Measurements from ENCODE around the gene FMN1.

Gene FMN1

GRCh38 chr15:32775103-32775502 is 419.4 kb downstream of the FMN1 start:
- no peak overlapping the region for H3K4me3 ChIP-seq
- in situ Hi-C loops (cut with MboI; ENCODE audit: low sequenced_read_pairs) = no loop called here
- H3K4me1 ChIP-seq = no peaks in the 10 kb centered on the region
- no peaks in the 10 kb centered on the region for H3K36me3 ChIP-seq (replicated peaks)
- DNase-seq (ENCODE audit: low spot score in 2 of 2) = no peak
- H3K27me3 ChIP-seq (ENCODE audit: low read depth) = no peaks in the 10 kb centered on the region
- no peaks in the 10 kb centered on the region for H3K9me3 ChIP-seq

GRCh38 chr15:32774022-32774421 is 420.5 kb downstream of the FMN1 start:
- DNase-seq (ENCODE audit: low spot score in 2 of 2) = no peak
- no peaks in the 10 kb centered on the region for H3K9me3 ChIP-seq
- H3K36me3 ChIP-seq (replicated peaks) = no peaks in the 10 kb centered on the region
- no peak overlapping the region for H3K4me3 ChIP-seq
- no peaks in the 10 kb centered on the region for H3K27me3 ChIP-seq (ENCODE audit: low read depth)
- in situ Hi-C loops (cut with MboI; ENCODE audit: low sequenced_read_pairs) = no loop called here
- no peaks in the 10 kb centered on the region for H3K4me1 ChIP-seq

GRCh38 chr15:32767236-32767635 is 427.3 kb downstream of the FMN1 start:
- no peak for DNase-seq (ENCODE audit: low spot score in 2 of 2)
- H3K27me3 ChIP-seq (ENCODE audit: low read depth) = no peaks in the 10 kb centered on the region
- no peaks in the 10 kb centered on the region for H3K4me1 ChIP-seq
- H3K9me3 ChIP-seq = no peaks in the 10 kb centered on the region
- H3K4me3 ChIP-seq = no peak overlapping the region
- no peaks in the 10 kb centered on the region for H3K36me3 ChIP-seq (replicated peaks)
- in situ Hi-C loops (cut with MboI; ENCODE audit: low sequenced_read_pairs) = no loop called here

DNA sequence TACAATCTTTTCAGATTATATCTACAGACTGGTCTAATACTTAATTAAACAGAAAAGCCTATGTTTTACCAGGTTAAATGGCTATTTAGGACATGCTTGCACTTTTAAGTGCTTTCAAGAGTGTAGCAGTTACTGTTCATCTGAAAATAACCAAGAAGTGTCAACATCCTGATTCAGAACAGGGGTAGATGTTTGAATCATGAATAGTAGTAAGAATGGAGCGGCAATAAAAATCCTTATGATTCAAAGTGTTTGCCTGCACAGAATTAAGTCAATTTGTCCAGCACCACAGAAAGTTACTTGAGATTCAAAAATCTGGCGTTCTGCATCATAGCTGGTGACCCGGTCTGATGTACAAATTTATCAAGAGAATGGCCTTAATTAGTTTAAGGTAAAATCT is 428.4 kb downstream of the FMN1 start:
- Histone ChIP-seq H3K9me3 (no peaks in the 10 kb centered on the region), H3K27me3 (ENCODE audit: low read depth) (no peaks in the 10 kb centered on the region), H3K36me3 (replicated peaks) (no peaks in the 10 kb centered on the region), H3K4me3 (no peak overlapping the region), H3K4me1 (no peaks in the 10 kb centered on the region)
- in situ Hi-C loops (cut with MboI; ENCODE audit: low sequenced_read_pairs) = no loop called here
- DNase-seq (ENCODE audit: low spot score in 2 of 2) = no peak

- no peak for DNase-seq (ENCODE audit: low spot score in 2 of 2)
- H3K9me3 ChIP-seq = no peaks in the 10 kb centered on the region
- no peaks in the 10 kb centered on the region for H3K27me3 ChIP-seq (ENCODE audit: low read depth)
- no peaks in the 10 kb centered on the region for H3K4me1 ChIP-seq
- no peaks in the 10 kb centered on the region for H3K36me3 ChIP-seq (replicated peaks)
- no peak overlapping the region for H3K4me3 ChIP-seq
- in situ Hi-C loops (cut with MboI; ENCODE audit: low sequenced_read_pairs) = no loop called here
These were observed 429.3 kb downstream of the FMN1 start for GRCh38 chr15:32765236-32765635.

DNA sequence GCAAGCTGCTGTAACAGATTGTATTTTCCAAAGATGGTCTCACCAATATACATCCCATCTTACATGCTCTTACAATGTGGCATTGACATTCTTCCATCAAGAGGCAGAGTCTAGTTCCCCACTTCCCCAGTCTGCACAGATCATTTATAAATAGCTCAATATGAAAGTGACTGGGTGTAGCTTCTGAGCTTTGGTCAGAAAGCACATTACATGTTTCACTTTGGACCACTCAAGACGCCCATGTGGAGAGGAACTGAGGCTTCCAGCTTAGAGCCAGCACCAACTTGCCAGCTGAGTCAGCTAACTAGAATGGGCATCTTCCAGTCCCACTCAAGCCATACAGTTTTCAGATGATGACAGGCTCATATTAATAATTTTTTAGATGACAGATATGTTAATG is 431.2 kb downstream of the FMN1 start:
- H3K9me3 ChIP-seq = no peaks in the 10 kb centered on the region
- no peak overlapping the region for H3K4me3 ChIP-seq
- in situ Hi-C loops (cut with MboI; ENCODE audit: low sequenced_read_pairs) = no loop called here
- no peaks in the 10 kb centered on the region for H3K36me3 ChIP-seq (replicated peaks)
- no peaks in the 10 kb centered on the region for H3K4me1 ChIP-seq
- H3K27me3 ChIP-seq (ENCODE audit: low read depth) = no peaks in the 10 kb centered on the region
- no peak for DNase-seq (ENCODE audit: low spot score in 2 of 2)

GRCh38 chr15:32757426-32757825 is 437.1 kb downstream of the FMN1 start:
- no peaks in the 10 kb centered on the region for H3K9me3 ChIP-seq
- no peaks in the 10 kb centered on the region for H3K36me3 ChIP-seq (replicated peaks)
- no peak overlapping the region for H3K4me3 ChIP-seq
- DNase-seq (ENCODE audit: low spot score in 2 of 2) = no peak
- in situ Hi-C loops (cut with MboI; ENCODE audit: low sequenced_read_pairs) = no loop called here
- 0 out of 2 replicates have a peak, but pooled peaks cover 3% of the 10 kb centered on the region for H3K27me3 ChIP-seq (ENCODE audit: low read depth)
- H3K4me1 ChIP-seq = no peaks in the 10 kb centered on the region

DNA sequence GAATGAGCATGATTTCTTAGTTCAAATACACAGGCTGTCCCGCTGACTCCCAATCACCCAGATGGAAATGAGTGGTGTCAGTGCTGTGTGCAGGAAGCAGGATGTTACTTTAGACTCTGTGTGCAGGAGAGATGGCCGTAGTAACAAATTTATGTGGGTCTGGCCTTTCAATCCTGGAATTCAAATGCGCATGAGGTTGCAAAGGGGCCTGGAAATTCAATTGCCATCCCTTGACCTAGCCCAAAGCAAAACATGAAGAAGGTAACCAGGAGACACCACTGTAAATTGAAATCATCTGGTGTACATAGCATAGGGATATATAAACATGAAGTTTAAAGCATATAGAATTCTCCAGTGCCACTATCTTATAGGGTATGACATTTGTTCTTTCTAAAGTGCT is 443.5 kb downstream of the FMN1 start:
- in situ Hi-C loops (cut with MboI; ENCODE audit: low sequenced_read_pairs) = no loop called here

DNA sequence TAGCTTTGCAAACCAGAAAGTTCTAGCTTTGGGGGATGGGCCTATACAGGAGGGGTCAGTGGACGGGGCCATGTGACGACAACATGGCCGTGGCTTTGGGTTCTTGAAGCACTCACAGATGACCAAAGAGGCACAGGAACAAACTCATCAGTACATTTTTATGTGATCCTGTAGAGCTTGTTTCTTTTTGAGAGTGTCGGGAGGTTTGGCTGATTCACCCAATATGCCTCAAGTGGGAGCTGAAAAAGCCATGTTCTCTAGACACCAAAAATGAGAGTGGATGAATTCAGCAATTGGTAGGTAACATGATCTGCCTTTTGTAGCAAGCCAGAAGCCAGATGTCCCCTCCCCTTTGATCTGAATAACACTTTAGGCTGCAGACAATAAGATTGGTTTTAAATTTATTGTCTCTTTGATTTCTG is 446.6 kb downstream of the FMN1 start:
- H3K36me3 ChIP-seq (replicated peaks) = no peaks in the 10 kb centered on the region
- H3K9me3 ChIP-seq = no peaks in the 10 kb centered on the region
- H3K27me3 ChIP-seq (ENCODE audit: low read depth) = no peaks in the 10 kb centered on the region
- in situ Hi-C loops (cut with MboI; ENCODE audit: low sequenced_read_pairs) = no loop called here
- peak; percentile 13 to 25 for DNase-seq (ENCODE audit: low spot score in 2 of 2)
- no peak overlapping the region for H3K4me3 ChIP-seq
- H3K4me1 ChIP-seq = no peaks in the 10 kb centered on the region

More for the DNA sequence above, 443.5 kb downstream of the FMN1 start:
- H3K4me1 ChIP-seq = no peaks in the 10 kb centered on the region
- H3K4me3 ChIP-seq = no peak overlapping the region
- no peaks in the 10 kb centered on the region for H3K9me3 ChIP-seq
- H3K36me3 ChIP-seq (replicated peaks) = no peaks in the 10 kb centered on the region
- DNase-seq (ENCODE audit: low spot score in 2 of 2) = no peak
- H3K27me3 ChIP-seq (ENCODE audit: low read depth) = 0 out of 2 replicates have a peak, but pooled peaks cover 3% of the 10 kb centered on the region

DNA sequence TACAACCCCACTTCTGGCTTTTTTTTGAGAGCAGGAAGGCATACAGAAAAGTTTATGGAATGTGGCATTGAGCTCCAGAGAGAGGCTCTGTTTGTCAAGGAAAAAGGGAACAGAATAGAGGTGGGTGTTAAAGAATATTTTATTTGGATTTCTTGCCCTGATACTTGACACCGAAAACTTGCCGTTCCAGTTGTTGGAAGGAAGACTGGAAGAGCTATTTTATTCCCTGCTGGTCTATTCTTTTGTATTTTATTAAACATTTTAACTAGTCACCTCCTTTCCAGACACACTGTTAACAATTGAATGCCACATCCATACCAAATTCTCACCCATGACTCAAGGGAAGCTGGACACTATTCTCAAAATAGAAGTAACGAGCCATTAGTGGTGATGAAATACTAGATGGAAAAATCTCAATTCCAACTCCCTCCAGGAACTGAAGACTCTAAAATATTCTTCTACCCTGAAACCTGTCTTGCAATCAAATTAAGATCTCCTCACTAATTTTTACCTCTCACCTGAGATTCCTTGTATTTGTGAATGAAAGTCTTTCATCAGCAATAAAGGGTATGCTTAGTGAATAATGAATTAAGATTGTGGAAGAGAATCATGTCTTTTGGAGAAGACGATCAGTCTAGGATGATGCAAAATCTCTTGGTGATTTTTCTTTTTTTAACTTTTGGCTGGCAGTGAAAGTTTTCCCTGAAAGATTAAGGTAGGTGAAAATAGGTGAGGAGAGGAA is 448.2 kb downstream of the FMN1 start:
- Histone ChIP-seq H3K4me1 (no peaks in the 10 kb centered on the region), H3K4me3 (no peak overlapping the region), H3K27me3 (ENCODE audit: low read depth) (no peaks in the 10 kb centered on the region), H3K9me3 (no peaks in the 10 kb centered on the region; the same call in 1 of the 2 replicates), H3K36me3 (replicated peaks) (no peaks in the 10 kb centered on the region)
- in situ Hi-C loops (cut with MboI; ENCODE audit: low sequenced_read_pairs) = no loop called here
- DNase-seq (ENCODE audit: low spot score in 2 of 2) = no peak

DNA sequence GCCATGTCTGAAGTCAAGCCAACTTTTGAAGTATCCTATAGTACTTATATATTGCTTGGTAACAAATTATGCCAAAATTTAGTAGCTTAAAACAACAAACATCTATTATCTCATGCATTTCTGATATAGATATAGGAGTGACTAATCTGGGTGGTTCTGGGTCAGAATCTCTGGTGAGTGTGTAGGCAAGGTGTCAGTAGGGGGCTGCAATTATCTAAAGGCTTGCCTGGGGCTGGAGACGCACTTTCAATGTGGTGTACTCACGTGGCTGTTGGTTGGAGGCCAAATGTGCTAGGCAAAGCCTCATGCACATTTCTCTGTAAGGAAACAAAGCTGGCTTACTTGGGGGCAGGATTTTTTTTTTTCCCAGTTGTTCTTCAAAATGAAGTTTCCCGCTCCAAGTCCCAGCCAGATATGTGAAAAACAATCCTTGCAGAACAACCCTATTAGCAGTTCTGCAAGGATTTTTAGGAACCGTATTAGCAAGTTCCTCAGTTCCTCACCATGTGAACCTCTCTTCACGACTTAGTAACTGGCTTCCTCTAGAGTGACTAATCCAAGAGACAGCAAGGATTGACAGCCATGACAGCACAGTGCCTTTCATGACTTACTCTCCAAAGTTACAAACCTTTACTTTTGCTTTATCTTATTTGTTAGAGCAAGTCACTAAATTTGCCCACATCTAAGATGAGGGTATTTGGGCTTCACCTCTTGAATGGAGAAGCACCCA is 450.9 kb downstream of the FMN1 start:
- in situ Hi-C loops (cut with MboI; ENCODE audit: low sequenced_read_pairs) = no loop called here
- DNase-seq (ENCODE audit: low spot score in 2 of 2) = no peak
- H3K4me1 ChIP-seq = no peaks in the 10 kb centered on the region
- no peaks in the 10 kb centered on the region for H3K27me3 ChIP-seq (ENCODE audit: low read depth)
- no peaks in the 10 kb centered on the region; the same call in 1 of the 2 replicates for H3K9me3 ChIP-seq
- H3K36me3 ChIP-seq (replicated peaks) = no peaks in the 10 kb centered on the region
- no peak overlapping the region for H3K4me3 ChIP-seq

DNA sequence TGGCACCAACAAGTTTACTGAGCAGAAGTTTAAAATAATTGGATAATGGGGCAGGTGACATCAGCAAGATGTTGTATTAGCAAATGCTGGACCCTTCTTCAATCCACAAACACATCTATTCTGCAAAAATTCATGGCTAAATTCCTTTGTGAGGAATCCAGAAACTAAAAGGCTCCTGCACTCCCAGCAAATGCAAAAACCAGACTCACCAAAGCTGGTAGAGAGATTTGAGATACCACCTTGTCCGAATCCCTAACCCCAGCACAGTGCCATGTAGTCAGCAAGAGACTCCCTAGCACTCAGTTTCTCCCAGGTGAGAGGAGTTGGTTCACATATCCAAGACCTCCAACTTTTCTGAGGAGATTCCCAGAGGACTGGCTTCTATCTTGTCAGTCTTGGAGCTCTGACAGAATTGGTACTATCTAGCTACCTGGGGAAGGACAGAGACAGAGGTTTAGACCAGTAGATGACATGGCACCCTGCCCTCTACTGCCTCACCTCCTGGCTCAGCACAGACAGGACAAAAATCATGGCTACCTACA is 454.9 kb downstream of the FMN1 start:
- no peak for DNase-seq (ENCODE audit: low spot score in 2 of 2)
- H3K9me3 ChIP-seq = no peaks in the 10 kb centered on the region; the same call in 1 of the 2 replicates
- H3K4me1 ChIP-seq = no peaks in the 10 kb centered on the region
- in situ Hi-C loops (cut with MboI; ENCODE audit: low sequenced_read_pairs) = no loop called here
- H3K36me3 ChIP-seq (replicated peaks) = no peaks in the 10 kb centered on the region
- H3K27me3 ChIP-seq (ENCODE audit: low read depth) = no peaks in the 10 kb centered on the region
- H3K4me3 ChIP-seq = no peak overlapping the region

DNA sequence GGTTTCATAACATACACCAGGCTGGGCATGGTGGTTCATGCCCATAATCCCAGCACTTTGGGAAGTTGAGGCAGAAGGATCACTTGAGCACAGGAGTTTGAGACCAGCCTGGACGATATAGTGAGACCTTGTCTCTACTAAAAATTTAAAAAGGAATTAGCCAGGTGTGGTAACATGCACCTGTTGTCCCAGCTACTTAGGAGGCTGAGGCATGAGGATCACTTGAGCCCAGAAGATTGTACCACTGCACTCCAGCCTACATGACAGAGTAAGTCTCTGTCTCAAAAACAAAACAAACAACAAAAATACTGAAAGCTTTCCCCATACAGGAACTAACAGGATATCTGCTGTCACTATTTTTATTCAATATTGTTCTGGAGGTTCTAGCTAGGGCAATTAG is 455.8 kb downstream of the FMN1 start:
- Histone ChIP-seq H3K4me3 (no peak overlapping the region), H3K9me3 (no peaks in the 10 kb centered on the region; the same call in 1 of the 2 replicates), H3K36me3 (replicated peaks) (no peaks in the 10 kb centered on the region), H3K4me1 (no peaks in the 10 kb centered on the region), H3K27me3 (ENCODE audit: low read depth) (no peaks in the 10 kb centered on the region)
- no peak for DNase-seq (ENCODE audit: low spot score in 2 of 2)
- in situ Hi-C loops (cut with MboI; ENCODE audit: low sequenced_read_pairs) = no loop called here

DNA sequence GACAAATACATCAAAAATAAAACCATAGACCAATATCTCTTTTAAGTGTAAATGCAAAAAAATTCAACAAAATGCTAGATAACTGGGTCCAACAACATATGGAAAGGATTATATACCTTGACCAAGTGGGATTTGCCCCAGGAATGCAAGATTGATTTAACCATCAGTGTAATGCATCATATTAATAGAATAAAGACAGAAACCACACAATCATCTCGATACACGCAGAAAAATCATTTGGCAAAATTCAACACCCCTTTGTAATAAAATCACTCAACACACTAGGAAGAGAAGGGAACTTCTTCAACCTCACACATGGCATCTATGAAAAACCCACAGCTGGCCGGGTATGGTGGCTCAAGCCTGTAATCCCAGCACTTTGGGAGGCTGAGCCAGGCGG is 457.2 kb downstream of the FMN1 start:
- Histone ChIP-seq H3K9me3 (no peaks in the 10 kb centered on the region; the same call in 1 of the 2 replicates), H3K4me1 (no peaks in the 10 kb centered on the region), H3K4me3 (no peak overlapping the region), H3K36me3 (replicated peaks) (no peaks in the 10 kb centered on the region), H3K27me3 (ENCODE audit: low read depth) (no peaks in the 10 kb centered on the region)
- in situ Hi-C loops (cut with MboI; ENCODE audit: low sequenced_read_pairs) = no loop called here
- no peak for DNase-seq (ENCODE audit: low spot score in 2 of 2)

All from HAP-1 (cell line).